ENCODE measurements around the gene CYFIP1.

CYFIP1 gene

GRCh38 chr15:22908830-22909229 is 71.3 kb downstream of the CYFIP1 start:
- no peaks in the 10 kb centered on the region for H3K4me1 ChIP-seq (ENCODE audit: control insufficient read depth, insufficient read depth, low read length)
- H3K9ac ChIP-seq (ENCODE audit: low read depth, low read length): no peak overlapping the region
- peaks cover 23% of the 10 kb centered on the region for H3K36me3 ChIP-seq (ENCODE audit: control insufficient read depth, insufficient read depth, low read length)
- H3K27me3 ChIP-seq (ENCODE audit: control insufficient read depth, insufficient read depth, low read length): no peaks in the 10 kb centered on the region
- no peaks in the 10 kb centered on the region for H3K9me3 ChIP-seq (ENCODE audit: control insufficient read depth, insufficient read depth, low read length)
- H3K4me3 ChIP-seq (ENCODE audit: low read depth, low read length): no peak overlapping the region

- no peaks in the 10 kb centered on the region for H3K9me3 ChIP-seq (ENCODE audit: control insufficient read depth, insufficient read depth, low read length)
- H3K9ac ChIP-seq (ENCODE audit: low read depth, low read length): no peak overlapping the region
- H3K4me3 ChIP-seq (ENCODE audit: low read depth, low read length): no peak overlapping the region
- peaks cover 25% of the 10 kb centered on the region for H3K36me3 ChIP-seq (ENCODE audit: control insufficient read depth, insufficient read depth, low read length)
- H3K27me3 ChIP-seq (ENCODE audit: control insufficient read depth, insufficient read depth, low read length): no peaks in the 10 kb centered on the region
- no peaks in the 10 kb centered on the region for H3K4me1 ChIP-seq (ENCODE audit: control insufficient read depth, insufficient read depth, low read length)
These were observed 72.8 kb downstream of the CYFIP1 start for GRCh38 chr15:22907161-22907950.

- Histone ChIP-seq H3K9me3 (ENCODE audit: control insufficient read depth, insufficient read depth, low read length) (no peaks in the 10 kb centered on the region), H3K4me3 (ENCODE audit: low read depth, low read length) (no peak overlapping the region), H3K36me3 (ENCODE audit: control insufficient read depth, insufficient read depth, low read length) (peaks cover 20% of the 10 kb centered on the region), H3K4me1 (ENCODE audit: control insufficient read depth, insufficient read depth, low read length) (no peaks in the 10 kb centered on the region), H3K9ac (ENCODE audit: low read depth, low read length) (no peak overlapping the region), H3K27me3 (ENCODE audit: control insufficient read depth, insufficient read depth, low read length) (no peaks in the 10 kb centered on the region)
These were observed 75.4 kb downstream of the CYFIP1 start for GRCh38 chr15:22904736-22905135.

- H3K36me3 ChIP-seq (ENCODE audit: control insufficient read depth, insufficient read depth, low read length): peaks cover 18% of the 10 kb centered on the region
- H3K9me3 ChIP-seq (ENCODE audit: control insufficient read depth, insufficient read depth, low read length): no peaks in the 10 kb centered on the region
- H3K27me3 ChIP-seq (ENCODE audit: control insufficient read depth, insufficient read depth, low read length): no peaks in the 10 kb centered on the region
- no peak overlapping the region for H3K4me3 ChIP-seq (ENCODE audit: low read depth, low read length)
- no peaks in the 10 kb centered on the region for H3K4me1 ChIP-seq (ENCODE audit: control insufficient read depth, insufficient read depth, low read length)
- no peak overlapping the region for H3K9ac ChIP-seq (ENCODE audit: low read depth, low read length)
These were observed 76.1 kb downstream of the CYFIP1 start for GRCh38 chr15:22903961-22904534.

GRCh38 chr15:22903427-22903826 is 76.7 kb downstream of the CYFIP1 start:
- Histone ChIP-seq H3K27me3 (ENCODE audit: control insufficient read depth, insufficient read depth, low read length) (no peaks in the 10 kb centered on the region), H3K9ac (ENCODE audit: low read depth, low read length) (no peak overlapping the region), H3K36me3 (ENCODE audit: control insufficient read depth, insufficient read depth, low read length) (peaks cover 17% of the 10 kb centered on the region), H3K9me3 (ENCODE audit: control insufficient read depth, insufficient read depth, low read length) (no peaks in the 10 kb centered on the region), H3K4me3 (ENCODE audit: low read depth, low read length) (no peak overlapping the region), H3K4me1 (ENCODE audit: control insufficient read depth, insufficient read depth, low read length) (no peaks in the 10 kb centered on the region)

GRCh38 chr15:22902981-22903380 is 77.2 kb downstream of the CYFIP1 start:
- no peaks in the 10 kb centered on the region for H3K27me3 ChIP-seq (ENCODE audit: control insufficient read depth, insufficient read depth, low read length)
- peaks cover 12% of the 10 kb centered on the region for H3K36me3 ChIP-seq (ENCODE audit: control insufficient read depth, insufficient read depth, low read length)
- no peaks in the 10 kb centered on the region for H3K9me3 ChIP-seq (ENCODE audit: control insufficient read depth, insufficient read depth, low read length)
- no peak overlapping the region for H3K4me3 ChIP-seq (ENCODE audit: low read depth, low read length)
- H3K9ac ChIP-seq (ENCODE audit: low read depth, low read length): no peak overlapping the region
- no peaks in the 10 kb centered on the region for H3K4me1 ChIP-seq (ENCODE audit: control insufficient read depth, insufficient read depth, low read length)

GRCh38 chr15:22902578-22902977 is 77.6 kb downstream of the CYFIP1 start:
- Histone ChIP-seq H3K27me3 (ENCODE audit: control insufficient read depth, insufficient read depth, low read length) (no peaks in the 10 kb centered on the region), H3K4me3 (ENCODE audit: low read depth, low read length) (no peak overlapping the region), H3K4me1 (ENCODE audit: control insufficient read depth, insufficient read depth, low read length) (no peaks in the 10 kb centered on the region), H3K9ac (ENCODE audit: low read depth, low read length) (no peak overlapping the region), H3K9me3 (ENCODE audit: control insufficient read depth, insufficient read depth, low read length) (no peaks in the 10 kb centered on the region), H3K36me3 (ENCODE audit: control insufficient read depth, insufficient read depth, low read length) (peaks cover 8% of the 10 kb centered on the region)

- H3K9ac ChIP-seq (ENCODE audit: low read depth, low read length): no peak overlapping the region
- no peaks in the 10 kb centered on the region for H3K27me3 ChIP-seq (ENCODE audit: control insufficient read depth, insufficient read depth, low read length)
- no peak overlapping the region for H3K4me3 ChIP-seq (ENCODE audit: low read depth, low read length)
- no peaks in the 10 kb centered on the region for H3K4me1 ChIP-seq (ENCODE audit: control insufficient read depth, insufficient read depth, low read length)
- H3K36me3 ChIP-seq (ENCODE audit: control insufficient read depth, insufficient read depth, low read length): peaks cover 6% of the 10 kb centered on the region
- H3K9me3 ChIP-seq (ENCODE audit: control insufficient read depth, insufficient read depth, low read length): no peaks in the 10 kb centered on the region
These were observed 78.1 kb downstream of the CYFIP1 start for GRCh38 chr15:22902046-22902445.

- no peaks in the 10 kb centered on the region for H3K4me1 ChIP-seq (ENCODE audit: control insufficient read depth, insufficient read depth, low read length)
- H3K4me3 ChIP-seq (ENCODE audit: low read depth, low read length): no peak overlapping the region
- H3K9me3 ChIP-seq (ENCODE audit: control insufficient read depth, insufficient read depth, low read length): no peaks in the 10 kb centered on the region
- no peaks in the 10 kb centered on the region for H3K27me3 ChIP-seq (ENCODE audit: control insufficient read depth, insufficient read depth, low read length)
- H3K9ac ChIP-seq (ENCODE audit: low read depth, low read length): no peak overlapping the region
- H3K36me3 ChIP-seq (ENCODE audit: control insufficient read depth, insufficient read depth, low read length): peaks cover 2% of the 10 kb centered on the region
These were observed 84.5 kb downstream of the CYFIP1 start for GRCh38 chr15:22895465-22896190.

- no peaks in the 10 kb centered on the region for H3K9me3 ChIP-seq (ENCODE audit: control insufficient read depth, insufficient read depth, low read length)
- no peak overlapping the region for H3K9ac ChIP-seq (ENCODE audit: low read depth, low read length)
- H3K4me1 ChIP-seq (ENCODE audit: control insufficient read depth, insufficient read depth, low read length): no peaks in the 10 kb centered on the region
- no peaks in the 10 kb centered on the region for H3K27me3 ChIP-seq (ENCODE audit: control insufficient read depth, insufficient read depth, low read length)
- peaks cover 2% of the 10 kb centered on the region for H3K36me3 ChIP-seq (ENCODE audit: control insufficient read depth, insufficient read depth, low read length)
- no peak overlapping the region for H3K4me3 ChIP-seq (ENCODE audit: low read depth, low read length)
These were observed 86.3 kb downstream of the CYFIP1 start for GRCh38 chr15:22893881-22894280.

- peaks cover 2% of the 10 kb centered on the region for H3K36me3 ChIP-seq (ENCODE audit: control insufficient read depth, insufficient read depth, low read length)
- no peaks in the 10 kb centered on the region for H3K9me3 ChIP-seq (ENCODE audit: control insufficient read depth, insufficient read depth, low read length)
- H3K27me3 ChIP-seq (ENCODE audit: control insufficient read depth, insufficient read depth, low read length): no peaks in the 10 kb centered on the region
- H3K4me3 ChIP-seq (ENCODE audit: low read depth, low read length): no peak overlapping the region
- no peaks in the 10 kb centered on the region for H3K4me1 ChIP-seq (ENCODE audit: control insufficient read depth, insufficient read depth, low read length)
- H3K9ac ChIP-seq (ENCODE audit: low read depth, low read length): no peak overlapping the region
These were observed 87.1 kb downstream of the CYFIP1 start for GRCh38 chr15:22893081-22893480.

GRCh38 chr15:22892333-22892732 is 87.8 kb downstream of the CYFIP1 start:
- no peak overlapping the region for H3K9ac ChIP-seq (ENCODE audit: low read depth, low read length)
- no peaks in the 10 kb centered on the region for H3K4me1 ChIP-seq (ENCODE audit: control insufficient read depth, insufficient read depth, low read length)

More at GRCh38 chr15:22892333-22892732, 87.8 kb downstream of the CYFIP1 start:
- H3K36me3 ChIP-seq (ENCODE audit: control insufficient read depth, insufficient read depth, low read length): peaks cover 2% of the 10 kb centered on the region
- no peaks in the 10 kb centered on the region for H3K27me3 ChIP-seq (ENCODE audit: control insufficient read depth, insufficient read depth, low read length)
- no peak overlapping the region for H3K4me3 ChIP-seq (ENCODE audit: low read depth, low read length)
- no peaks in the 10 kb centered on the region for H3K9me3 ChIP-seq (ENCODE audit: control insufficient read depth, insufficient read depth, low read length)
